Right ventricle myocardium superior (tissue), 1 donor: ENCODE measurements around the gene PRDX6. TPM values are rescaled to one million over a fixed set of nuclear protein-coding genes. Genes with fewer than 3 reads are reported as not detected.
"Not testable (repeated sequence)": the region's sequence is repeated elsewhere in the genome, so short reads cannot be mapped to it uniquely, and the experiment has no call there.

ENCODE experiments used
- ATAC-seq: fragments of 200-7000 bp; cut with Tn5 transposase; one replicate; pipeline ENCODE4 v1.9.1; 2020; ENCODE audit warnings: mild to moderate bottlenecking; ENCODE audit not compliant: poor library complexity
- DNase-seq: peaks from one replicate; pipeline ENCODE4 v3.0.0-alpha.2; 2020
- intact Hi-C: fragments of 100-400 bp; cut with DNase I; formaldehyde crosslinking; loops from one replicate; pipeline ENCODE4 v1.11.2; 2022
- total RNA-seq: library from RNA; stranded (reverse); fragmentation: NEBNext Ultra II Directional; extraction: Animal tissue kit (Norgen Biotek cat#: 25700); gene quantifications from one replicate; pipeline ENCODE4 v1.2.1, GENCODE V29; 2021
- donor health status: DM: no; HTN: yes; CAD: no; lungs with severe emphysema.

The PRDX6 gene
- total RNA-seq, 1 donor from 2014 or later, result 539 TPM

GRCh38 chr1:173454966-173455524, 22.1 kb upstream of the PRDX6 start:
- DNase-seq, result no peak
- intact Hi-C loops, result no loop called here
- no peak for ATAC-seq

GRCh38 chr1:173459885-173460284, 17.2 kb upstream of the PRDX6 start:
- intact Hi-C loops, result no loop called here
- ATAC-seq, result no peak
- no peak for DNase-seq

- DNase-seq, ATAC-seq, intact Hi-C loops: not testable (repeated sequence)
Measured at GRCh38 chr1:173462666-173463065, 14.5 kb upstream of the PRDX6 start.

- DNase-seq, ATAC-seq, intact Hi-C loops: not testable (repeated sequence)
Measured at GRCh38 chr1:173464185-173464584, 12.9 kb upstream of the PRDX6 start.

GRCh38 chr1:173467426-173467825, 9.7 kb upstream of the PRDX6 start:
- ATAC-seq (no peak), DNase-seq (no peak)
- intact Hi-C loops, result no loop called here

GRCh38 chr1:173469656-173470055, 7.5 kb upstream of the PRDX6 start:
- DNase-seq (no peak), ATAC-seq (no peak)
- intact Hi-C loops, result no loop called here

GRCh38 chr1:173470608-173471007, 6.5 kb upstream of the PRDX6 start:
- no peak for ATAC-seq
- intact Hi-C loops, result no loop called here
- DNase-seq, result no peak

GRCh38 chr1:173473599-173474011, 3.5 kb upstream of the PRDX6 start:
- no peak for DNase-seq
- no peak for ATAC-seq
- intact Hi-C loops, result no loop called here

- intact Hi-C loops, result no loop called here
- no peak for DNase-seq
- ATAC-seq, result no peak
Measured at GRCh38 chr1:173474097-173474779, 2.9 kb upstream of the PRDX6 start.

GRCh38 chr1:173474780-173475421, 2.2 kb upstream of the PRDX6 start:
- intact Hi-C loops, result loop anchor here (5.0 kb wide), 2 partner anchors 43 to 392 kb away; partner anchors contain the start of genes GAS5 and ZBTB37
- DNase-seq, ATAC-seq: not testable (repeated sequence)

GRCh38 chr1:173475564-173476196, 1.5 kb upstream of the PRDX6 start:
- intact Hi-C loops, result loop anchor here (5.0 kb wide), 2 partner anchors 43 to 392 kb away; partner anchors contain the start of genes GAS5 and ZBTB37
- DNase-seq (no peak), ATAC-seq (no peak)

GRCh38 chr1:173476197-173476664, 904 bp upstream of the PRDX6 start:
- intact Hi-C loops, result loop anchor here (5.0 kb wide), 2 partner anchors 44 to 391 kb away; partner anchors contain the start of genes GAS5 and ZBTB37
- ATAC-seq (no peak), DNase-seq (no peak)

GRCh38 chr1:173476665-173477285, 360 bp upstream of the PRDX6 start:
- ATAC-seq, result peak; percentile 89
- peak; percentile 97 for DNase-seq
- intact Hi-C loops, result loop anchor here (5.0 kb wide), 2 partner anchors 44 to 391 kb away; partner anchors contain the start of genes GAS5 and ZBTB37

- ATAC-seq, result peak; percentile 69
- DNase-seq, result peak; percentile 49
- intact Hi-C loops, result loop anchor here (5.0 kb wide), 2 partner anchors 46 to 389 kb away; partner anchors contain the start of genes GAS5 and ZBTB37
Measured at GRCh38 chr1:173478094-173478674, 1.0 kb downstream of the PRDX6 start.

- intact Hi-C loops, result loop anchor here (5.0 kb wide), 2 partner anchors 47 to 388 kb away; partner anchors contain the start of genes GAS5 and ZBTB37
- ATAC-seq (no peak), DNase-seq (no peak)
Measured at GRCh38 chr1:173479649-173480048, 2.5 kb downstream of the PRDX6 start.

GRCh38 chr1:173481195-173481772, 4.1 kb downstream of the PRDX6 start:
- intact Hi-C loops, result no loop called here

GRCh38 chr1:173482683-173483082, 5.5 kb downstream of the PRDX6 start:
- intact Hi-C loops, result no loop called here
- ATAC-seq (no peak), DNase-seq (no peak)

More at GRCh38 chr1:173481195-173481772, 4.1 kb downstream of the PRDX6 start:
- peak; percentile 46 for DNase-seq
- no peak for ATAC-seq

- ATAC-seq (no peak), DNase-seq (no peak)
- intact Hi-C loops, result no loop called here
Measured at GRCh38 chr1:173484276-173484675, 7.1 kb downstream of the PRDX6 start.
